HG03442 (cell line): Measurements from ENCODE around the gene NUTM2B.
"Not testable (repeated sequence)": the region's sequence is repeated elsewhere in the genome, so short reads cannot be mapped to it uniquely, and the experiment has no call there.

Experiments used
- ATAC-seq: cut with Tn5 transposase; IDR thresholded peaks from one replicate; pipeline ENCODE4 v1.9.1; 2021; ENCODE audit warnings: mild to moderate bottlenecking, moderate library complexity; ENCODE audit not compliant: unreplicated experiment

The NUTM2B gene

GRCh38 chr10:79744844-79745243 lies 41.8 kb downstream of the NUTM2B start:
- ATAC-seq: not testable (repeated sequence)

GRCh38 chr10:79748510-79748909 lies 45.5 kb downstream of the NUTM2B start:
- not testable (repeated sequence) for ATAC-seq

GRCh38 chr10:79753601-79754000 lies 50.6 kb downstream of the NUTM2B start:
- peak; percentile 63 for ATAC-seq

GRCh38 chr10:79758297-79758993 lies 55.4 kb downstream of the NUTM2B start:
- not testable (repeated sequence) for ATAC-seq
